HEK293T (cell line): Measurements from ENCODE around the gene GHR.

Experiments used
- CTCF ChIA-PET: fragments of 350-600 bp; formaldehyde crosslinking; extraction: SDS; loops from one replicate; lab custom pipeline; 2021; ENCODE audit warnings: antibody characterized with exemption, inconsistent platforms; lab: Yijun Ruan, JAX
- POLR2A ChIA-PET: fragments of 350-600 bp; formaldehyde crosslinking; extraction: SDS; loops from one replicate; lab custom pipeline; 2020; ENCODE audit warnings: antibody characterized with exemption, inconsistent platforms; lab: Yijun Ruan, JAX
- DNase-seq: peaks from one replicate; pipeline ENCODE4 v3.0.0; 2012; ENCODE audit warnings: mixed read lengths; ENCODE audit errors: extremely low spot score
- ARNT ChIP-seq: fragments of 450-650 bp; IDR thresholded peaks from 2 replicates; pipeline ENCODE4 v1.6.1; 2017; ENCODE audit warnings: mild to moderate bottlenecking
- BHLHE40 ChIP-seq: fragments of 450-650 bp; IDR thresholded peaks from 2 replicates; pipeline ENCODE4 v1.6.1; 2016; ENCODE audit warnings: mild to moderate bottlenecking, moderate library complexity, borderline replicate concordance
- CTBP1 ChIP-seq: fragments of 450-650 bp; IDR thresholded peaks from 2 replicates; pipeline ENCODE4 v1.6.1; 2016; ENCODE audit warnings: borderline replicate concordance
- ELF4 ChIP-seq: fragments of 450-650 bp; IDR thresholded peaks from 2 replicates; pipeline ENCODE4 v1.6.1; 2017; ENCODE audit warnings: antibody characterized with exemption
- FOXA1 ChIP-seq: fragments of 450-650 bp; IDR thresholded peaks from 2 replicates; pipeline ENCODE4 v1.6.1; 2016; ENCODE audit warnings: mild to moderate bottlenecking
- FOXK2 ChIP-seq: fragments of 450-650 bp; IDR thresholded peaks from 2 replicates; pipeline ENCODE4 v1.6.1; 2016; ENCODE audit warnings: mild to moderate bottlenecking
- FOXM1 ChIP-seq: fragments of 450-650 bp; IDR thresholded peaks from 2 replicates; pipeline ENCODE4 v1.6.1; 2017; ENCODE audit warnings: mild to moderate bottlenecking, borderline replicate concordance
- HDGF ChIP-seq: fragments of 450-650 bp; IDR thresholded peaks from 2 replicates; pipeline ENCODE4 v1.6.1; 2017; ENCODE audit warnings: antibody characterized with exemption, borderline replicate concordance
- L3MBTL2 ChIP-seq: fragments of 450-650 bp; conservative IDR thresholded peaks from 2 replicates; pipeline ENCODE4 v1.6.1; 2016; ENCODE audit warnings: mild to moderate bottlenecking
- LEF1 ChIP-seq: fragments of 450-650 bp; IDR thresholded peaks from 2 replicates; pipeline ENCODE4 v1.6.1; 2017; ENCODE audit warnings: mild to moderate bottlenecking, borderline replicate concordance
- NFRKB ChIP-seq: fragments of 450-650 bp; IDR thresholded peaks from 2 replicates; pipeline ENCODE4 v1.6.1; 2016; ENCODE audit warnings: mild to moderate bottlenecking, moderate library complexity
- SP1 ChIP-seq: fragments of 450-650 bp; IDR thresholded peaks from 2 replicates; pipeline ENCODE4 v1.6.1; 2017
- SUZ12 ChIP-seq: fragments of 450-650 bp; IDR thresholded peaks from 2 replicates; pipeline ENCODE4 v1.6.1; 2016; ENCODE audit warnings: mild to moderate bottlenecking
- TARDBP ChIP-seq: fragments of 450-650 bp; IDR thresholded peaks from 2 replicates; pipeline ENCODE4 v1.6.1; 2016
- ZNF384 ChIP-seq: fragments of 450-650 bp; IDR thresholded peaks from 2 replicates; pipeline ENCODE4 v1.6.1; 2016
- TF ChIP-seq, protein P1 (sequence below): fragments of 450-650 bp; IDR thresholded peaks from 2 replicates; pipeline ENCODE4 v1.6.1; 2016

The GHR gene

DNA sequence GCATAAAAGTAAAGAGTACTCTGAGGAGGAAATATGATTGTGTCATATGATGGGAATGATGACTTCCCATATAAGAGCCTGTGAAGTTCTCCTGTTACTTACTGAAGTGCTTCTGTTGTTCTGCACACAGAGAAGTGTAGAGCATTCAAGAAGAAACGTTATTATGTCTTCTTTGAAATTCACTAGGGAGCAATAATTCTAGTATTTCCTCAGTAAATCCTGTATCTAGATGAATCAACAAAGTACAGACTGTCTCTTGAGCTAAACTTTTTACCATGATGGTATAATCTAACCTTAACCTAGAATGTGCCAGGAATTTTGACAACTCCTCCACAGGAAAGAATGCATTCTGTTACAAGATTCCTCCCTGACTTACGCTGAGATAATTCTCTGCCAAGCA, 18.9 kb upstream of the GHR start:
- TF ChIP-seq TARDBP (no peak), NFRKB (no peak), FOXA1 (no peak), ZNF384 (no peak), L3MBTL2 (no peak), ARNT (no peak), SUZ12 (no peak), BHLHE40 (no peak), FOXK2 (no peak), SP1 (no peak), ELF4 (no peak), FOXM1 (no peak)
- TF ChIP-seq, protein P1, sequence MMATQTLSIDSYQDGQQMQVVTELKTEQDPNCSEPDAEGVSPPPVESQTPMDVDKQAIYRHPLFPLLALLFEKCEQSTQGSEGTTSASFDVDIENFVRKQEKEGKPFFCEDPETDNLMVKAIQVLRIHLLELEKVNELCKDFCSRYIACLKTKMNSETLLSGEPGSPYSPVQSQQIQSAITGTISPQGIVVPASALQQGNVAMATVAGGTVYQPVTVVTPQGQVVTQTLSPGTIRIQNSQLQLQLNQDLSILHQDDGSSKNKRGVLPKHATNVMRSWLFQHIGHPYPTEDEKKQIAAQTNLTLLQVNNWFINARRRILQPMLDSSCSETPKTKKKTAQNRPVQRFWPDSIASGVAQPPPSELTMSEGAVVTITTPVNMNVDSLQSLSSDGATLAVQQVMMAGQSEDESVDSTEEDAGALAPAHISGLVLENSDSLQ: no peak
- ChIA-PET POLR2A (no interaction called here), CTCF (no interaction called here)
- no peak for DNase-seq

DNA sequence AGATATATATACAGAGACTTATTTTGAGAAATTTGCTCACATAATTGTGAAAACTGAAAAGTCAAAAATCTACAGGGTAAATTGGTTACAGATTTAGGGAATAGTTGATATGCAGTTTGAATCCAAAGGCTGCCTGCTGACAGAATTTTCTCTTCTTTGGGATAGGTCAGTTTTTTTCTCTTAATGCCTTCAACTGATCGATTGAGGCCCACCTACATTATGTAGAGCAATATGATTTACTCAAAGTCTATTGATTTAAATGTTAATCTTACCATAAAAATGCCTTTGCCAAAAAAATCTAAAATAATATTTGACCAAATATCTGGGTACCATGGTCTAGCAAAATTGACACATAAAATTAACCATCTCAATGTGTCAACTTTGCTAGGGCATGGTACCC, 3.9 kb upstream of the GHR start:
- TF ChIP-seq TARDBP: no peak
- TF ChIP-seq FOXA1: no peak
- no peak for TF ChIP-seq SP1
- no peak for TF ChIP-seq ELF4
- no peak for TF ChIP-seq CTBP1
- no peak for TF ChIP-seq NFRKB
- TF ChIP-seq LEF1: no peak
- no peak for TF ChIP-seq HDGF
- TF ChIP-seq, protein P1: no peak
- no peak for TF ChIP-seq BHLHE40
- no peak for TF ChIP-seq L3MBTL2
- no peak for TF ChIP-seq ARNT
- TF ChIP-seq ZNF384: no peak
- no peak for TF ChIP-seq SUZ12
- DNase-seq: no peak
- ChIA-PET POLR2A (no interaction called here), CTCF (no interaction called here)

DNA sequence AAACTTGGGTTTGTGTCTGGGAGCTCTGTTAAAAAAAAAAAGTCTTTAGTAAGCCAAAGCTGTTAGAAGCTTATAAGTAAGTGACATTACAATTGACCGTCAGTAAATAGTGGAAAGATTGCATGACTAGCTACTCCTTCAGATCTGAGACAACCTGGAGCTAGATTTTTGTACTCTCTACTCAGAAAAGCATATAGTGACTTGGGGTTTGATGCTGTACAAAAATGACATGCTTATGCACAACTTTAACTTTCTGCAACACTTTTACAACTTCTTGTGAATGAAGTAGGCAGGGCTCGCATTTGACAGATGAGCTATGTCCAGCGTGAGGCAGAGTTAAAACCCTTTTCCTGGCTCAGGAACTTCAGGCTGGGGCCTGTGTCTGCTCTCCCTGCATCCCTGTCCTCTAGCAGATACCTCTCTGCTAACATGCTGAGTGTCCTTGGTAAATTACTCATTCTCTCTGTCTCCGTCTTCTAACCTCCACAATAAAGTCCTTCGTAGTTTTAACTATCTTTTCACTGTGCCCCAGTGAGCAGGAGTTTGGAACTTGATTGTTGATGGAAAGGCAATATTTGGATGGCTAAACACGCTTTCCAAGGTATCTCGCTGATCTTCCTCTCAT, 471 bp upstream of the GHR start:
- TF ChIP-seq LEF1 (no peak), BHLHE40 (no peak), ARNT (no peak), TARDBP (no peak), NFRKB (no peak), CTBP1 (no peak), FOXK2 (no peak), HDGF (no peak), SP1 (no peak), FOXM1 (no peak), L3MBTL2 (no peak)
- POLR2A ChIA-PET: interaction anchor here (0.6 to 1.2 kb wide), 3 partner anchors 15 to 519 kb away, joined by 3 to 4 read pairs (median 3); partner anchors contain the start of genes RIMOC1 and SELENOP
- CTCF ChIA-PET: interaction anchor here (0.5 to 3.8 kb wide), 11 partner anchors 13 to 1966 kb away, joined by 3 to 18 read pairs (median 4); no protein-coding TSS in a partner anchor
- DNase-seq: no peak

DNA sequence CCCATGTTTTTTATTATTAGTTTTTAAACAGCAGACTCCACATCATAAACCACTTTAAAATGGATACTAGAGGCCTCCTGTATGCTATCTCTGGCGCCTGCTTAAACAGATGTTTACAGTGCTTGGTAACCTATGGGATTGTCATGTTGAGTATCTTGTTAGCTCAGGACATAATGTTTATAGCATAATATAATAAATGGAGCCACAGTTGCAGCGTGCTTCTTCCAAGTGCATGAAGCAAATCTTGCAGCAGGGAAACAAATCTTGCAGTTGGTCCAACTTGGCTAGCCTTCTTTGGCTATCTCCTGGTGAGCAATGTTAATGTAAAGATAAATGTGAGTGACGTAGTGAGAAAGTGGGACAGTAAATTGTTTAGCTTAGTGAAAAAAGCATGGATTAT, 2.8 kb downstream of the GHR start:
- CTCF ChIA-PET: interaction anchor here (0.6 to 0.8 kb wide), 2 partner anchors 557 to 664 kb away, joined by 3 read pairs; no protein-coding TSS in a partner anchor
- DNase-seq: no peak
- POLR2A ChIA-PET: no interaction called here
- TF ChIP-seq BHLHE40 (no peak), HDGF (no peak), SUZ12 (no peak), CTBP1 (no peak), ARNT (no peak), SP1 (no peak), FOXA1 (no peak), FOXK2 (no peak), FOXM1 (no peak), ZNF384 (no peak), NFRKB (no peak), LEF1 (no peak), TARDBP (no peak)
- TF ChIP-seq, protein P1: no peak

DNA sequence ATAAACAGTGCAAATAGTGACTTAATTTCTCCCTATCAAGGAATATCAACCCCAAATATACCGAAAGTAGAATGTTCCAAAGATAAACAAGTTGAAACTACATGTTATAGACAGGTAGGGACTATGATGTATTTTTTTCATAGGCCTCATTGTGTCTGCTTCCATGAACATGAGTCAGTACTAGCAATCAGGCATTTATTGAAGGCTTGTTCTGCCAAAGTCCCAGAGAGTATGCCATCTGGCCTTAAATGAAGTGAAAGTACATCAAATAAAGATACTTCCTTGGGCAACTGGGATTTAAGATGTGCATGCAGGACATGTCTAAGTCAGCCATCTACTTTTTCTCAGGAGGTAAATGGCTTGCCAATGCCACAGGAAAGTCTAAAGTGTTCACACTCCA, 6.5 kb downstream of the GHR start:
- CTCF ChIA-PET: no interaction called here
- no peak for TF ChIP-seq ARNT
- TF ChIP-seq FOXM1: no peak
- TF ChIP-seq TARDBP: no peak
- no peak for TF ChIP-seq L3MBTL2
- TF ChIP-seq FOXA1: no peak
- no peak for TF ChIP-seq BHLHE40
- TF ChIP-seq LEF1: no peak
- TF ChIP-seq ELF4: no peak
- no peak for TF ChIP-seq HDGF
- TF ChIP-seq, protein P1: no peak
- TF ChIP-seq SP1: no peak
- TF ChIP-seq SUZ12: no peak
- TF ChIP-seq ZNF384: no peak
- no peak for TF ChIP-seq NFRKB
- POLR2A ChIA-PET: no interaction called here
- DNase-seq: no peak
